Erythroblast (primary cell): ENCODE measurements around the gene ENAM.
"Not testable (repeated sequence)": the region's sequence is repeated elsewhere in the genome, so short reads cannot be mapped to it uniquely, and the experiment has no call there.

Experiments
- DNase-seq, 2 experiments: peaks; one replicate each; lab custom pipeline; 2025; lab: John Stamatoyannopoulos, UW
- GATA1 ChIP-seq: IDR thresholded peaks from 2 replicates; pipeline ENCODE4 v1.6.1; 2011; ENCODE audit warnings: low read depth, mild to moderate bottlenecking, control low read depth, low read length, moderate library complexity
- POLR2A ChIP-seq: IDR thresholded peaks from 2 replicates; pipeline ENCODE4 v1.6.1; 2011; ENCODE audit warnings: mild to moderate bottlenecking, low read length

Gene ENAM

GRCh38 chr4:70654605-70655011 is 26.1 kb downstream of the ENAM start:
- peak; percentile 82 to 90 for DNase-seq
- no peak for TF ChIP-seq GATA1
- TF ChIP-seq POLR2A = no peak

GRCh38 chr4:70657326-70657725 is 28.8 kb downstream of the ENAM start:
- no peak for TF ChIP-seq POLR2A
- TF ChIP-seq GATA1 = no peak
- DNase-seq = no peak

- no peak for TF ChIP-seq POLR2A
- TF ChIP-seq GATA1 = no peak
- no peak for DNase-seq
Measured at GRCh38 chr4:70658418-70658817, 29.9 kb downstream of the ENAM start.

- no peak for TF ChIP-seq POLR2A
- no peak for TF ChIP-seq GATA1
- no peak for DNase-seq
Measured at GRCh38 chr4:70660106-70660505, 31.6 kb downstream of the ENAM start.

- not testable (repeated sequence) for DNase-seq
Measured at GRCh38 chr4:70661309-70661922, 32.9 kb downstream of the ENAM start.

- DNase-seq = no peak
- no peak for TF ChIP-seq GATA1
- no peak for TF ChIP-seq POLR2A
Measured at GRCh38 chr4:70666369-70666768, 37.8 kb downstream of the ENAM start, which contains the start of gene JCHAIN. JCHAIN (minus strand) TSS chr4:70666508; CDS start chr4:70666490, 18 bp downstream.

- DNase-seq = no peak
- TF ChIP-seq POLR2A (no peak), GATA1 (no peak)
Measured at GRCh38 chr4:70667740-70668535, 39.4 kb downstream of the ENAM start.

- DNase-seq = no peak
- TF ChIP-seq POLR2A (no peak), GATA1 (no peak)
Measured at GRCh38 chr4:70670332-70671014, 41.9 kb downstream of the ENAM start.

GRCh38 chr4:70671091-70671490 is 42.5 kb downstream of the ENAM start:
- no peak for DNase-seq
- TF ChIP-seq GATA1 = no peak
- no peak for TF ChIP-seq POLR2A

GRCh38 chr4:70674191-70674590 is 45.6 kb downstream of the ENAM start:
- DNase-seq = no peak
- TF ChIP-seq GATA1 = no peak
- TF ChIP-seq POLR2A = no peak

- DNase-seq = no peak
- TF ChIP-seq GATA1 (no peak), POLR2A (no peak)
Measured at GRCh38 chr4:70674731-70675130, 46.2 kb downstream of the ENAM start.

GRCh38 chr4:70676554-70677090 is 48.1 kb downstream of the ENAM start:
- DNase-seq = no peak

GRCh38 chr4:70678383-70678999 is 49.9 kb downstream of the ENAM start:
- TF ChIP-seq GATA1 (no peak), POLR2A (no peak)
- no peak for DNase-seq

More at GRCh38 chr4:70676554-70677090, 48.1 kb downstream of the ENAM start:
- no peak for TF ChIP-seq POLR2A
- no peak for TF ChIP-seq GATA1
